Ascending aorta (tissue), 2 donors: ENCODE measurements around the gene NLRP3. TPM values are rescaled to one million over a fixed set of nuclear protein-coding genes. Genes with fewer than 3 reads are reported as not detected.

Experiments used
- DNase-seq, 2 donors: peaks; one replicate each; pipeline ENCODE4 v3.0.0-alpha.2; 2019; ENCODE audit warnings: low spot score in 2 of 2
- H3K27ac ChIP-seq, 2 donors: fragments of 200-600 bp; sonication (generic); one replicate each; pipeline ENCODE4 v1.5.1; 2016 to 2017; ENCODE audit warnings: mild to moderate bottlenecking in 1 of 2
- H3K27me3 ChIP-seq: fragments of 200-600 bp; sonication (generic); one replicate; pipeline ENCODE4 v1.5.1; 2017
- H3K36me3 ChIP-seq, 2 donors: fragments of 200-600 bp; sonication (generic); one replicate each; pipeline ENCODE4 v1.5.1; 2016
- H3K4me1 ChIP-seq, 2 donors: fragments of 200-600 bp; sonication (generic); one replicate each; pipeline ENCODE4 v1.5.1; 2016 to 2017; ENCODE audit warnings: mild to moderate bottlenecking in 1 of 2
- H3K4me3 ChIP-seq, 2 donors: fragments of 200-600 bp; sonication (generic); one replicate each; pipeline ENCODE4 v1.5.1; 2016 to 2017; ENCODE audit warnings: mild to moderate bottlenecking in 1 of 2
- H3K9me3 ChIP-seq, 2 donors: fragments of 200-600 bp; sonication (generic); one replicate each; pipeline ENCODE4 v1.5.1; 2016
- CTCF ChIP-seq, 3 experiments: fragments of 200-600 bp in 2 of 3; fragments of 450-650 bp in 1 of 3; sonication (generic) in 2 of 3; IDR thresholded peaks; one replicate each; pipeline ENCODE4 v1.5.1; 2016 to 2019; ENCODE audit warnings: antibody characterized with exemption in 3 of 3, mild to moderate bottlenecking in 1 of 3, moderate library complexity in 1 of 3
- intact Hi-C: fragments of 100-400 bp; cut with DNase I; formaldehyde crosslinking; loops from one replicate; pipeline ENCODE4 v1.15.1; 2023
- total RNA-seq: library from RNA; depleted of rRNA; stranded (reverse); fragments of >200 nt; gene quantifications from one replicate; pipeline ENCODE4 v1.1.0, GENCODE V29; 2016

The NLRP3 gene
- total RNA-seq, 1 donor from 2014 or later: 0.11 TPM

GRCh38 chr1:247456914-247457639 is 41.1 kb downstream of the NLRP3 start:
- intact Hi-C loops: no loop called here
- Histone ChIP-seq H3K27me3 (no peaks in the 10 kb centered on the region), H3K27ac (no peak overlapping the region), H3K4me1 (no peaks in the 10 kb centered on the region), H3K36me3 (no peaks in the 10 kb centered on the region), H3K4me3 (no peak overlapping the region), H3K9me3 (no peaks in the 10 kb centered on the region)
- no peak for TF ChIP-seq CTCF (IDR thresholded peaks at IDR 0.05)
- DNase-seq: no peak

DNA sequence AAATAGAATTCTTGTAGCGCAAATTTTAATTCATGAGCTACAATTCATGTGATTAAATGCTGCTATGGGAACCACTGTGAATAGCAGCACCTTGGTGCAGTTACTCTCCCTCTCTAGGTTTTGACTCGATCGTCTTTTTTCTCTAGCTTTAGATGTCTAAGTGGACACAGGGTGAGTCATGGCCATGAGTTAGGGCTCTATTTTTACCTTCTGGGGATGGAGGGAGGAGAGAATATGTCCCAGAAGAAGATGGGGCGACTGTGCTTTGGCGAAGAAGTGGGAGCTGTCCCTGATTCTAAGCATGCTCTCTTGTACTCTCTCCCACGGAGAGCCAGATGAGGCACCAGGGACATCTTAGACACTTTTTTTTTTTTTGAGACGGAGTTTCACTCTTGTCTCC is 43.5 kb downstream of the NLRP3 start:
- peaks cover 0 to 5% of the 10 kb centered on the region in 2 donors for H3K9me3 ChIP-seq
- intact Hi-C loops: no loop called here
- no peak for DNase-seq

DNA sequence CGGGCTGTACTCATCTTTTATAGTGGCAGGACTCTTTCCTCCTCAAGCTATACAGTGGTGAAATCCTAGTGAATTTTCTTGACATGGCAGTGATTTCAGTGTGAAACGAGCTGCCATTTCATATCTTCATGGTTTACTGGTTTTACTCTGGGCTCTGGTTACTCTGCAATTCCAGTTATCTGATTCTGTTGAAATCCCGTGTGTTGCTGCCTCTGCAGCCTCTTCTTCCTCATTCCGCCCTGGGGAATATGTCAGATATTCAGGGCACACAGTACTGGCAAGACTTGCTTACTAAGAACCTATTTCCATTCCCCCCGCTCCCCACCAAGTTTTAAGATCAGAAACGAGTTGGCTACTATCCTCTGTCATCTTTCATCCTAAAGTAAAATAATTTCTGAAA is 49.8 kb downstream of the NLRP3 start:
- no peak overlapping the region for H3K27ac ChIP-seq
- TF ChIP-seq CTCF (IDR thresholded peaks at IDR 0.05): no peak
- no peak for DNase-seq
- no peaks in the 10 kb centered on the region for H3K27me3 ChIP-seq
- no peaks in the 10 kb centered on the region for H3K4me1 ChIP-seq
- no peaks in the 10 kb centered on the region for H3K36me3 ChIP-seq
- intact Hi-C loops: no loop called here
- no peak overlapping the region for H3K4me3 ChIP-seq
- peaks cover 0 to 5% of the 10 kb centered on the region in 2 donors for H3K9me3 ChIP-seq

More for the DNA sequence above, 43.5 kb downstream of the NLRP3 start:
- Histone ChIP-seq H3K36me3 (no peaks in the 10 kb centered on the region), H3K27me3 (no peaks in the 10 kb centered on the region), H3K4me1 (no peaks in the 10 kb centered on the region), H3K27ac (no peak overlapping the region), H3K4me3 (no peak overlapping the region)
- TF ChIP-seq CTCF (IDR thresholded peaks at IDR 0.05): no peak

GRCh38 chr1:247467129-247467528 is 51.2 kb downstream of the NLRP3 start:
- Histone ChIP-seq H3K27me3 (no peaks in the 10 kb centered on the region), H3K27ac (no peak overlapping the region), H3K4me1 (no peaks in the 10 kb centered on the region), H3K4me3 (no peak overlapping the region), H3K9me3 (peaks cover 0 to 5% of the 10 kb centered on the region in 2 donors), H3K36me3 (no peaks in the 10 kb centered on the region)
- DNase-seq: no peak
- no peak for TF ChIP-seq CTCF (IDR thresholded peaks at IDR 0.05)
- intact Hi-C loops: no loop called here

- DNase-seq: no peak
- Histone ChIP-seq H3K36me3 (no peaks in the 10 kb centered on the region), H3K4me1 (no peaks in the 10 kb centered on the region), H3K27me3 (no peaks in the 10 kb centered on the region), H3K27ac (no peak overlapping the region), H3K4me3 (no peak overlapping the region), H3K9me3 (no peaks in the 10 kb centered on the region)
- no peak for TF ChIP-seq CTCF (IDR thresholded peaks at IDR 0.05)
- intact Hi-C loops: no loop called here
Observed at GRCh38 chr1:247468481-247469140, 52.6 kb downstream of the NLRP3 start.
